OCI-LY1 (cell line): ENCODE results near the gene ARHGAP33.

ENCODE experiments used
- H2AFZ ChIP-seq: fragments of 200-600 bp; sonication (generic), shearing (Covaris generic); 2 replicates; pipeline ENCODE4 v1.6.0; 2014; ENCODE audit warnings: antibody characterized with exemption, mild to moderate bottlenecking, low read length
- H3F3A ChIP-seq: fragments of 200-600 bp; sonication (generic), shearing (Covaris generic); 2 replicates; pipeline ENCODE4 v1.6.0; 2014; ENCODE audit warnings: mild to moderate bottlenecking, antibody characterized with exemption, low read length, moderate library complexity; ENCODE audit not compliant: insufficient read depth
- H3K27ac ChIP-seq: fragments of 200-600 bp; sonication (generic); 2 replicates; pipeline ENCODE4 v1.5.1; 2014; ENCODE audit warnings: low read length, mixed run types, mild to moderate bottlenecking, low read depth; ENCODE audit not compliant: poor library complexity, severe bottlenecking
- H3K27me3 ChIP-seq: fragments of 200-600 bp; sonication (generic); 2 replicates; pipeline ENCODE4 v1.6.0; 2014; ENCODE audit warnings: antibody characterized with exemption, mild to moderate bottlenecking, low read length, moderate library complexity; ENCODE audit not compliant: insufficient read depth
- H3K36me3 ChIP-seq: fragments of 200-600 bp; sonication (generic); 2 replicates; pipeline ENCODE4 v1.6.1; 2014; ENCODE audit warnings: mild to moderate bottlenecking, antibody characterized with exemption, low read length, moderate library complexity, mixed read lengths; ENCODE audit not compliant: insufficient read depth
- H3K4me1 ChIP-seq: fragments of 200-600 bp; sonication (generic); 2 replicates; pipeline ENCODE4 v1.5.1; 2014; ENCODE audit warnings: mild to moderate bottlenecking, low read length, moderate library complexity; ENCODE audit not compliant: insufficient read depth, severe bottlenecking
- H3K4me2 ChIP-seq: fragments of 200-600 bp; sonication (generic), shearing (Covaris generic); 2 replicates; pipeline ENCODE4 v1.6.1; 2014; ENCODE audit warnings: low read length
- H3K4me3 ChIP-seq: fragments of 200-600 bp; sonication (generic); 2 replicates; pipeline ENCODE4 v1.5.1; 2014; ENCODE audit warnings: low read length, low read depth, mild to moderate bottlenecking, mixed read lengths; ENCODE audit not compliant: poor library complexity, severe bottlenecking
- H3K79me2 ChIP-seq: fragments of 200-600 bp; shearing (Covaris generic); 2 replicates; pipeline ENCODE4 v1.6.1; 2016; ENCODE audit warnings: mixed run types, low read length, mixed read lengths; ENCODE audit not compliant: insufficient read depth
- H3K9ac ChIP-seq: fragments of 200-600 bp; sonication (generic), shearing (Covaris generic); 2 replicates; pipeline ENCODE4 v1.6.1; 2014; ENCODE audit warnings: mild to moderate bottlenecking, low read length, mixed read lengths
- H3K9me2 ChIP-seq: fragments of 200-600 bp; sonication (generic), shearing (Covaris generic); 2 replicates; pipeline ENCODE4 v1.6.1; 2014; ENCODE audit warnings: low read depth, mild to moderate bottlenecking, low read length, mixed read lengths
- H3K9me3 ChIP-seq: fragments of 200-600 bp; shearing (Covaris generic); 2 replicates; pipeline ENCODE4 v1.6.1; 2014; ENCODE audit warnings: low read length, mixed read lengths
- H4K20me1 ChIP-seq: fragments of 200-600 bp; sonication (generic), shearing (Covaris generic); 2 replicates; pipeline ENCODE4 v1.6.0; 2016; ENCODE audit warnings: mild to moderate bottlenecking, low read length; ENCODE audit not compliant: insufficient read depth
- EZH2 ChIP-seq: fragments of 200-600 bp; sonication (generic), shearing (Covaris generic); IDR thresholded peaks from 2 replicates; pipeline ENCODE4 v1.8.0; 2017; ENCODE audit warnings: borderline replicate concordance, mixed run types, mild to moderate bottlenecking, antibody characterized with exemption, low read length, moderate library complexity, mixed read lengths
- TF ChIP-seq, protein P1 (sequence below): fragments of 200-600 bp; sonication (generic), shearing (Covaris generic); IDR thresholded peaks from 2 replicates; pipeline ENCODE4 v1.5.1; 2017; ENCODE audit warnings: mild to moderate bottlenecking, antibody characterized with exemption, low read length, moderate library complexity, mixed read lengths

Gene ARHGAP33

DNA sequence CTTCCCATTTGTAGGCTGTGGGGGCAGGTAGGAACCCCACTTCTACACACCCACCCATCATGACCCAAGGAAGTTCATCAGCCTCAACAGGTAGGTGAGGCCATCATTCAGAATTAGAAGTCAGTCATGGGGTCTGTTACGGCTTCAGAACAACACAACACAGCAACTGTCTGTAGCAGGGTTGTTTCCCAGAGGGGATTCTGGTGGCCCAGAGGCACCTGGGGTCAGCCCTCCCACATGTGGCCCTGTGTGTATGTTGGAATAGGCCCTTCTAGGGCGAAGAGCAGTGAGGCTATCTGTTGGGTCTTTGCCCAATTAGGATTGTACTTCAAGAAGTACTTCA is 36.5 kb upstream of the ARHGAP33 start:
- TF ChIP-seq, protein P1, sequence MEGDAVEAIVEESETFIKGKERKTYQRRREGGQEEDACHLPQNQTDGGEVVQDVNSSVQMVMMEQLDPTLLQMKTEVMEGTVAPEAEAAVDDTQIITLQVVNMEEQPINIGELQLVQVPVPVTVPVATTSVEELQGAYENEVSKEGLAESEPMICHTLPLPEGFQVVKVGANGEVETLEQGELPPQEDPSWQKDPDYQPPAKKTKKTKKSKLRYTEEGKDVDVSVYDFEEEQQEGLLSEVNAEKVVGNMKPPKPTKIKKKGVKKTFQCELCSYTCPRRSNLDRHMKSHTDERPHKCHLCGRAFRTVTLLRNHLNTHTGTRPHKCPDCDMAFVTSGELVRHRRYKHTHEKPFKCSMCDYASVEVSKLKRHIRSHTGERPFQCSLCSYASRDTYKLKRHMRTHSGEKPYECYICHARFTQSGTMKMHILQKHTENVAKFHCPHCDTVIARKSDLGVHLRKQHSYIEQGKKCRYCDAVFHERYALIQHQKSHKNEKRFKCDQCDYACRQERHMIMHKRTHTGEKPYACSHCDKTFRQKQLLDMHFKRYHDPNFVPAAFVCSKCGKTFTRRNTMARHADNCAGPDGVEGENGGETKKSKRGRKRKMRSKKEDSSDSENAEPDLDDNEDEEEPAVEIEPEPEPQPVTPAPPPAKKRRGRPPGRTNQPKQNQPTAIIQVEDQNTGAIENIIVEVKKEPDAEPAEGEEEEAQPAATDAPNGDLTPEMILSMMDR, result no peak
- no peak for TF ChIP-seq EZH2
- no peak overlapping the region for H3K27ac ChIP-seq
- no peaks in the 10 kb centered on the region for H3K9me3 ChIP-seq
- H2AFZ ChIP-seq, result no peak overlapping the region
- H4K20me1 ChIP-seq, result no peaks in the 10 kb centered on the region
- H3K36me3 ChIP-seq, result peaks cover 49% of the 10 kb centered on the region
- H3K4me3 ChIP-seq, result no peak overlapping the region
- H3K27me3 ChIP-seq, result no peaks in the 10 kb centered on the region
- no peaks in the 10 kb centered on the region for H3K9me2 ChIP-seq
- no peak overlapping the region for H3K9ac ChIP-seq
- no peak overlapping the region for H3K4me2 ChIP-seq
- peaks cover 39% of the 10 kb centered on the region for H3K4me1 ChIP-seq
- no peaks in the 10 kb centered on the region for H3K79me2 ChIP-seq
- H3F3A ChIP-seq, result no peaks in the 10 kb centered on the region

DNA sequence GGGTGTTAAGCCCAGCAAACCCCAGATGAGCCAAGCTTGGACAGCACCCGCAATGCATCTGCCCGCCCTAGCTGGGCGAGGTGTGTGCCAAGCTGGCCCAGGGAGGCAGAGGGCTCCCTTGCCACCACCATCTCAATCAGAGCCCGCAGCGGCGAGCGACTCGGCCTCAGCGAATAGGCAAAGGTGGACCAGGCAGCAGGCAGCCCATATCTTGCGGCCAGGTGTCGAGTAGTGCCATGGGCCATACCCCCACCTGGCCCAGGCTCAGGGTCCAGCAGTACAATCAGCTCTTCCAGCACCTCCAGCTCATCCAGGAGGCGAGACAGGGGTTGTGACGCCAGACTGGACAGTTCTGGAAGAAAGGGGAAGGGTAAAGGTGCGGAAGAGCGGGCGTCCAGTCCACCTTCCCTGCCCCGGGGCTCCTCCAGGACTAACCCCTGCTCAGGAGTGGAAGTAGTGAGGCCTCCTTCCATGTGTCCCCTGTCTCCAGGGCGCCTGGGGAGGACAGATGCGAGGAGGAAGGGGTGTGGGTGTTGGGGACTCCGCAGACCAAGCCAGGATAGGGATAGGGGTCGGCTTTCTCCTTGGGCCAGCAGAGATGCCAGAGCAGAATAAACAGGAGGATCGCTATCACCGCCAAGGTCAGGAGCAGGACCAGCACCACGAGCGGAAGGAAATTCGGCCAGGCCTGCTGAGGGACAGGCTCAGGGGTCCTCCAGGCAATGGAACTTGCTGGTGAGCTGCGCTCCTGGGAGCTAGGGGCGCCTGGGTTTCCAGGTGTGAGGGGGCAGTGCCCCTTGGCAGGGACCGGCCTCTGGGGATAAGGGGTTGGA is 35.9 kb upstream of the ARHGAP33 start:
- Histone ChIP-seq H3K79me2 (no peaks in the 10 kb centered on the region), H3K9me2 (no peaks in the 10 kb centered on the region), H3F3A (no peaks in the 10 kb centered on the region), H3K27ac (no peak overlapping the region), H3K9me3 (no peaks in the 10 kb centered on the region), H4K20me1 (no peaks in the 10 kb centered on the region), H3K4me2 (peak overlapping the region; percentile 98), H3K4me1 (peaks cover 45% of the 10 kb centered on the region), H2AFZ (no peak overlapping the region), H3K27me3 (no peaks in the 10 kb centered on the region), H3K4me3 (peak overlapping the region; percentile 71), H3K36me3 (peaks cover 42% of the 10 kb centered on the region), H3K9ac (peak overlapping the region; percentile 72)
- no peak for TF ChIP-seq EZH2
- TF ChIP-seq, protein P1, result no peak

DNA sequence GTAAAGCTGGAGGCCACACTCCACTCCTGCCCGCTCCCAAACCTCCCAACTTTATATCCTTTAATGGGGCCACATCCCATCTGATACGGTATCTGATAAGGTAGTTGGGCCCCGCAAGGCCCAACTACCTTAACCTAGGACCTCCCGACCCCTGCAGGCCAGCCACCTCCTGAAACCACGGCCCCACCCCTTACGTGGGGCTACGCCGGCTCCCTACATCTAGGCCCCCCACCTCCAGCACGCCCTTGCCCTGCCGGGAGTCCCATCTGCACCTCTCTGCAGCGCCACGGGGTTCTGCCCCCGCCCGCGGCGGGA is 35.3 kb upstream of the ARHGAP33 start:
- Histone ChIP-seq H3K27ac (no peak overlapping the region), H3K4me1 (peaks cover 46% of the 10 kb centered on the region), H3K9me3 (no peaks in the 10 kb centered on the region), H3K9me2 (no peaks in the 10 kb centered on the region), H4K20me1 (no peaks in the 10 kb centered on the region), H2AFZ (no peak overlapping the region), H3K4me3 (peak overlapping the region; percentile 71), H3K4me2 (peak overlapping the region; percentile 98), H3K79me2 (no peaks in the 10 kb centered on the region), H3K9ac (peak overlapping the region; percentile 72), H3F3A (no peaks in the 10 kb centered on the region), H3K36me3 (peaks cover 37% of the 10 kb centered on the region), H3K27me3 (no peaks in the 10 kb centered on the region)
- TF ChIP-seq, protein P1, result no peak
- TF ChIP-seq EZH2, result no peak
